Activated CD4-positive, alpha-beta T cell treated with anti-CD3 and anti-CD28 coated beads for 24 hours (primary cell): Measurements from ENCODE around the gene FOLR2.
"Not testable (repeated sequence)": the region's sequence is repeated elsewhere in the genome, so short reads cannot be mapped to it uniquely, and the experiment has no call there.

ENCODE experiments used
- DNase-seq, 2 donors: peaks; one replicate each; pipeline ENCODE4 v3.0.0-alpha.2; 2020; ENCODE audit warnings: low read depth in 2 of 2

Gene FOLR2

GRCh38 chr11:72240461-72241290, 24.1 kb downstream of the FOLR2 start:
- DNase-seq = no peak

DNA sequence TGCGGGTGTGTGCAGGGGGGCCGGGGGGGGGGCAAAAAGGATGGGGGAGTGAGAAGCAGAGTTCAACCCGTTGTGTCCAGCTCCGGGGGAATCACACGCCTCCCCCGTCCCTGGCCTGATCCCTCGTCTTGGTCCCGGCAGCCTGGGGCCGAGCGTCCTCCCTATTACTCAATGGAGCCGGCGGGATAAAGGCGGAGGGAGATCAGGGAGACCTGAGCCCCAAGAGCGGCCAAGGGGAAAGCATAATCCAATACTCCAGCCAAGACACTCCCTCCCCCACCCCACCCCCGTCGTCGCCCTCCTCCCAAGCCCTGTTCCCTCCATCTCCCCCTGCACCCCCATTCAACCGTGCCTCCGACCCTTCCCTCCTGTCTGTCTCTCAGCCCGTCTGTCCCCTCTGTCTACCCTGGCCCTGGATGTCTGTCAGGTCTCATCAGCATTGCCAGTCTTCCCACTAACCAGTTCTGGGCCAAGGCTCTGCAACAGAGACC, 24.7 kb downstream of the FOLR2 start:
- DNase-seq = no peak

DNA sequence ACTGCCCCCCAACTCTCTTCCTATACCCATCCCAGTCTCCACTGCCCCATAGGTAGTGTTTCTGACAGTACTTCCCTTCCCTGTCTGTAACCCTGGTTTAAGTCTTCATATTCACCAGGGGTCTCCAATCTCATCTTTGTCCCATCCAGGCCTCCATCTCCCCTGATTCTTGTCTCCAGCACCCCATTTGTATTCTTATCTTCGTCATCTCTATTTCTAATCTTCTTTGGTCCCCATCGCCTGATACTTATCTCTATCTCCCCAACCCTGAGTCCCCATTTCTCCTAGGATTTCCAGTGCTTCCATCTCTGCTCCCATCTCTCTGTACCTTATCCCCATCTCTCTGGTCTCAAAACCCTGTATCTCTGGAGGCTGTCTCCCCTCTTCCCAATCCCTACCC, 25.5 kb downstream of the FOLR2 start:
- no peak for DNase-seq

DNA sequence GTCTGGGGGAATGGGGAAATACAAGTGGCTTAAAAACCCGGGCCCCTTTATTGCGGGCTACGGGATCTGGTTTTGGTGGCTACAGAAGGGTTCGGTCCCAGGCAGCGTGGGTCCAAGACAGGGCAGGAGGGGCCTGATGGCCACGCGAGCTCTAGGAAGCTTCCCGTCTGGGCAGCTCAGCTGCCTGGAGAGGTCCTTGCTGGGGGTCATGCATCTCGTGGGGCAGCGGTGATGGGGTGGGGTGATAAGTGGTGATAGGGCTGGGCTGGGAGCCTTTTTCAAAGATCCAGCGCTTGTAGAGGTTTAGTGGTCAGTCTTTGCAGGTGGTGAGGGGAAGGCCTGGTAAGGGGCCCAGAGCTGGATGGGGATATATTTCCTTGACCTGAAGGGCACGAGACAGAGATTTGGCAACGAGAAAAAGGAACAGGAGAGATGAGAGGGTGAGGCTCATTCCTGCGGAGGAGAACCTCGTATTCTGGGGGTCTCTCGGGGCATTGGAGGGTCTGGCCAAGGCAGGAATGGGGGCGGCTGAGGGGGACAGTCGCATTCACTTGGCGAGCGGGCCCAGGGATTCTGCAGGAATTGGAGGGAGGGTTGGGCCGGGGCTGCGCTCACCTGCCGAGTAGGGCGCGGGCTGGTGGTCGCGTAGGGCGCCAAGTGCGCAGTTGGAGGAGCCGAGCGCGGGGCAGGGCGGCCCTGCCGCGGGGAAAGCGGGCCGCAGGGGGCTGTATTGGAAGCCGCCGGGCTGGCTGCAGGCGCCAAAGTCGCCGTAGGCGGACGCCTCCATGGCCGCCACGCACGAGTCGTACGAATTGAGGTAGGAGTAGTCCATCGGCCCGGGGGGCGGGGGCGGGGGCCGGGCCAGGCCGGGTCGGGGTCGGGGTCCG, 26.8 kb downstream of the FOLR2 start:
- no peak for DNase-seq

DNA sequence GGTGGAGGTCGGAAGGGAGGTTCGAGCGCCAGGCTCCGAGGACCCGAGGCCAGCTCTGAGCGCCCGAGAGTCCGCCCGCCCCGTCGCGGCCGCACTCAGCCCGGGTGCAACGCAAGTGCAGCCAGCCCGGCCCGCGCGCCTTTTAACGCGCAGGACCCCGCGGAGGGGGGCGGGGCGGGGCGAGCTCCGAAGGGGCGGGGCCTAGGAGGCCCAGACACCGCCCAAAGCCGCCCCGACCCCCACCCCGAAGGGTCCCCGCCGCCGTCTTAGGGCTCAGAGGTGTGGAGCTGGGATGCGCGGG, 27.4 kb downstream of the FOLR2 start, which contains the start of gene PHOX2A:
Gene PHOX2A (minus strand): TSS at position 117 of the 301 bp plus-strand sequence. CDS start 172 bp downstream, outside the sequence.
- DNase-seq = no peak

- DNase-seq = no peak
Measured at GRCh38 chr11:72244361-72245262, 28.0 kb downstream of the FOLR2 start.

DNA sequence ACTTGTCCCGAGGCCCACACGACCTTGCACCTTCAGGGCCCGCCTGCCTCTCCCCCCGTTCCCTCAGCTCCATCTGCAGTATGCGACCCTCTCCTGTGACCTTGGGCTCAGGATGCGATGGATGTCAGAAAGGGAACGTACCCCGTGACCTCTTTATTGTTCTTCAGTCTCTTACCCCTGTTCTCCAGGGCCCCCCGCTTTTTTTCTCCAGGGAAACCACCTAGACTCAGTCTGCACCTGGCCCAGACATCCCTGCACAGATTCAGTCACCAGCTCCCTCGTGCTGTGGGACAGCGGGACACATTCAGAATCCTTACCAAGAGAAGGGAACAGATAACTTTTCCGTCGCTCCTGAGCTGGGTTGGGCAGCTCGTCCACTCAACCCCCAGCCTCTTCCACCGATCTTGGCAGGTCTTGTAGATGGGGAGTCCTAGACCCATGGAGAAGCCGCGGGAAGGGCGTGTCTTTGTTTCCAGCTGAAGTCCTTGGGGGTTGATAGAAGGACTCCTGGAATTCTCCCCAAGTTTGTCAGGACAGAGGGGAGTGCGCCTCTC, 28.7 kb downstream of the FOLR2 start:
- no peak for DNase-seq

GRCh38 chr11:72247584-72247983, 31.0 kb downstream of the FOLR2 start:
- no peak for DNase-seq

- DNase-seq = no peak
Measured at GRCh38 chr11:72249961-72250360, 33.4 kb downstream of the FOLR2 start.

GRCh38 chr11:72250661-72251464, 34.3 kb downstream of the FOLR2 start:
- no peak for DNase-seq

DNA sequence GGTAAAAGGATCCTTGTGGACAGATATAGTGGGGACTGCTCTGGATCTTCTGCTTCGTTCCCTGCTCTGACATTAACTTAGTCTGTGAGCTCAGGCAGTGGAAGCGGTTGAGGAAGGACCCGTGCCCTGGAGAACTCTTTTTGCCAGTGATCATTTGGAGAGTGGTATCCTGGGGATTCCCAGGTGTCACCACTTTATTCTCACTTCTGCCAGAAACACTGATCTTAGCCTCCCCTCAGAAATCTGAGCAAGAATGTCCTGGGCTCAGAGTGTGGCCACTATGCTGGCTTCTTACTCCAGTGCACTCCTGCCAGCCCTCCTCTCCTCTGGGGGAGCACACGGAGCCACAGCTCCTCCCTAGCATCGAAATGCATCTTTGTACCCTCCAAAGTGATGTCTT, 35.0 kb downstream of the FOLR2 start:
- no peak for DNase-seq

DNA sequence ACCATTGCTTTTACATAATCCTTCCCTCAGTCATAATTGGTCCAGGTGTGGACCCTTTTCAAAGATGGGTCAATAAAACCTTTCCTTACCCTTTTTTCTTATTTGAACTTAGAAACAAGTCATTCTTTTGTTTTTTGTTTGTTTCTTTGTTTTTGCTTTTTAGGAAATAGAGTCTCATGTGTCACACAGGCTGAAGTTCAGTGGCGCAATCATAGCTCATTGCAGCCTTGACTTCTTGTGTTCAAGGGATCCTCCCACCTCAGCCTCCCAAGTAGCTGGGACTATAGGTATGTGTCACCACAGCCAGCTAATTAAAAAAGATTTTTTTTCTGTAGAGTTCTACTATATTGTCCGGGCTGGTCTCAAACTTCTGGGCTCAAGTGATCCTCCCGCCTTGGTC, 36.8 kb downstream of the FOLR2 start:
- DNase-seq = no peak

DNA sequence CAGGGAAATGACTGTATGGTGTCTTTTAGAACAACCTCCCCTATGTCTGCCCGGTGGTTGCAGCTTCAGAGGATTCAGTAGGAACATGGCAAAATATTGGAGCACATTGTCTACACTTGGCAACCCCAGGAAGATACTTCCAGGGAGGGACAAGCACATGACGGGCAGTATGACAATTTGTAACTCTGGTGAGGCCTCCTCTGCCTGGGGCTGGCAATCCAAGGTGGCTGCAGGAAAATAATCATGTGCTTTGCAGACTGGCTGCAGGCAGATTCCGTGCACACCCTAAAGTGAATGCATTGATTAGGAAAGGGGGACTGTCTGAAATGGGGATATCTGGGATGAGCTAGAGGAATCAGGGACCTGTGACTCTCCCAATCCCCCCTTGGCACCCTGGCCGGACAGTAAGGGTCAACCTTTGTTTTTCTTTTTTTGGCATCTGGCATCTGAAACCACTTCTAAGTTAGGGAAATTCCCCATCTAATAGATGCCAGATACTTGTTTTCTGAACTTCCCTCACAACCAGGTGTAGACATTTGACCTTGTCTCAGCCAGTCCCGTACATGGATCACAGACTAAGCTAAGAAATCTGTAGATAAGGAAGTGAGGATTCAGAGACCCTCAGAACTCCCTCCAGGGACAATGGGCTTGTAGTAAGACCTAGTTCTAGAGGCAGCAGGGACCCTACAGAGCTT, 37.9 kb downstream of the FOLR2 start:
- DNase-seq = no peak

GRCh38 chr11:72257570-72257969, 41.0 kb downstream of the FOLR2 start:
- no peak for DNase-seq

- DNase-seq = no peak
Measured at GRCh38 chr11:72259490-72259889, 42.9 kb downstream of the FOLR2 start.

- DNase-seq = no peak
Measured at GRCh38 chr11:72260574-72260973, 44.0 kb downstream of the FOLR2 start.

- DNase-seq = no peak
Measured at GRCh38 chr11:72263361-72263760, 46.8 kb downstream of the FOLR2 start.

- no peak for DNase-seq
Measured at GRCh38 chr11:72265951-72266350, 49.4 kb downstream of the FOLR2 start.

- not testable (repeated sequence) for DNase-seq
Measured at GRCh38 chr11:72266960-72267359, 50.4 kb downstream of the FOLR2 start.
